CD4-positive, alpha-beta T cell treated with Interleukin-15 for 1 hour (primary cell): ENCODE measurements around the gene ARHGAP11A.
"Not testable (repeated sequence)": the region's sequence is repeated elsewhere in the genome, so short reads cannot be mapped to it uniquely, and the experiment has no call there.

ENCODE experiments used
- DNase-seq: peaks from one replicate; pipeline ENCODE4 v3.0.0-alpha.2; 2020

The ARHGAP11A gene

DNA sequence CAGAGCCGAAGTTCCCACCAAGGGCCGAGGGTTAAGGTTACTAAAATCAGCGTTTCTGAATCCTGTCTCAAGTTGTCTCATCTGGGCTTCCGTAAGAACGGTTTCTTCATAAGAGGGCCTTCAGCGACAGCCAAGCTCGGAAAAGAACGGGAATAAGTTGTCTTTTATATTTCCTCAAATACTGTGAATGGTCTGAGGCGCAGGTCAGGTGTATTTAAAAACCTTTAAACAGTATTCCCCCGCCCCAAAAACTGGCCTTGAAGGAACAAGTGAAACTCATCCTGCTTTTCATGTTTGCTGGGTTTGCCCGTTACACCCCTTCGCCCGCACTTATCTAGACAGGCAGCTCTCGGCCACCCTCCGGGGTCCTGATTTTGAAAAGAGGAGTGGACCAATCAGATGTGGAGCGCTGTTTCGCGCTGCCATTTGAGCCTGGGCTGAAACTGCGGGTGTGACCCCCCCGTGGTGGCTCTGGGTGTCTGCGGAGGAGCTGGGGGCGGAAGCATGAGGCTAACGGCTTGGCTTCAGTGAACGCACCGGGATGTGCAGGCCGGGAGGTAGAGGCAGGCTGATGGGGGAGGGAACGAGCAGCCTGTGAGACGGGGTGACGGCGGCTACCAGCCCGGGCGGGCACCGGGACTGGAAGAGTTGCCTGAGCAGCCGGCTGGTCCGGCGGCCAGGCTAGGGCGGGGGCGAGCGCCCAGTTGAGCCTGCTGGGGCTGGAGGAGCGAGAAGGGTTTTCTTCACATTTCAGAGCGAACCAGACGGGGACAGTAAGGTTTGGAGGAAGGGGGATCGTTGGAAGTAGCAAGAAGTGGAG lies at the start of gene ARHGAP11A:
ARHGAP11A (plus strand) TSS at position 454 of the 820 bp plus-strand sequence. CDS start 708 bp downstream, outside the sequence.
- DNase-seq = peak; percentile 85

- not testable (repeated sequence) for DNase-seq
Observed at GRCh38 chr15:32568988-32569387, 46.3 kb upstream of the ARHGAP11A start.

- DNase-seq = not testable (repeated sequence)
Observed at GRCh38 chr15:32578482-32578881, 36.8 kb upstream of the ARHGAP11A start.

DNA sequence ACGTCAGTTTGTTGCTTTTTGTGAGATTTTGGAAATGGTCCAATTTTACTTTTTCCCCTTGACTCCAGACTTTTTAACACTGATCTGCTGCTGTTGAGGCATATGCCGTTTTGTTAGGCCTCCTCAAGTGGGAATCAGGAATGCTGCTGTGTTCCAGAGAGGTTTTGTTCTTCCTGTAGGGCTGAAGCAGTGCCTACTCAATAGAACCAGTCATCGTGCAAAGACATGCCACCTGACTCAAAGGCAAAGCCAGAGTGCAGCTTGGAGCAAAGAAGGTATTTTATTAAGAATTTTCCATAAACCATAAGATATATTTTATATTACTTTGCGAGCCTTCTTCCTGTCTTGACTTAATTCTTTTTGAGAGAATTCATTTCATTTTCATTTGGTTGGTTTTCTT lies 29.5 kb upstream of the ARHGAP11A start:
- not testable (repeated sequence) for DNase-seq

GRCh38 chr15:32593151-32593550 lies 22.2 kb upstream of the ARHGAP11A start, which contains the start of gene GOLGA8N:
Gene GOLGA8N (plus strand): TSS chr15:32593456.
- not testable (repeated sequence) for DNase-seq

DNA sequence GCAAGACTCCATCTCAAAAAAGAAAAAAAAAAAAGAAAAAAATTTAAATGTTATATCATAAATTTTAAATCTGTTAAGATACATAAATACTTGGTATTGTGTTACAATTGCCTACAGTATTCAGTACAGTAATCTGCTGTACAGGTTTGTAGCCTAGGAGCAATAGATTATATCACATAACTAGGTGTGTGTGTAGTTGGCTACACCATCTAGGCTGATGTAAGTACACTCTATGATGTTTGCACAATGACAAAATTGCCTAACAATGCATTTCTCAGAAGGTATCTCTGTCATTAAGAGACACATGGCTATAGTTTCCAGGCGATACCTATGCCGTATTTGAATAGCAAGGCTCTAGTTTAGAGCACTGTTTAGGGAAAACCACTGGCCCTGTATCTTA lies 5.8 kb upstream of the ARHGAP11A start:
- not testable (repeated sequence) for DNase-seq

GRCh38 chr15:32610719-32611118 lies 4.6 kb upstream of the ARHGAP11A start:
- DNase-seq = not testable (repeated sequence)

DNA sequence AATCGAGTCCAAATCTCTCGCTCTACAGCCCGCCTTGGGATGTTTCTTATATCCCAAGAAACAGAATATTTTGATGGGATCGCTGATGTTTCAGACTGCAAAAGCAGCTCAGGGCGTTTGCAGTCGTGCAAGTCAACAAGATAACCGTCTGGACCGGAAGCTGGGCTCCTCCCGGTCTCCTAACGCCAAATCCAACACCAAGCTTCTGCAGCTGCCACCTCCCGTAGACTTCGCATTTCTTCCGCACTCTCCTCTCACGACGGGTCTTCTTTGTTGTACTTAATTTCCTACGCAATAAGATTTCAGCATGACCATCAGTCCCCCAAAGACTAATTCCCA lies 623 bp upstream of the ARHGAP11A start:
- DNase-seq = not testable (repeated sequence)

DNA sequence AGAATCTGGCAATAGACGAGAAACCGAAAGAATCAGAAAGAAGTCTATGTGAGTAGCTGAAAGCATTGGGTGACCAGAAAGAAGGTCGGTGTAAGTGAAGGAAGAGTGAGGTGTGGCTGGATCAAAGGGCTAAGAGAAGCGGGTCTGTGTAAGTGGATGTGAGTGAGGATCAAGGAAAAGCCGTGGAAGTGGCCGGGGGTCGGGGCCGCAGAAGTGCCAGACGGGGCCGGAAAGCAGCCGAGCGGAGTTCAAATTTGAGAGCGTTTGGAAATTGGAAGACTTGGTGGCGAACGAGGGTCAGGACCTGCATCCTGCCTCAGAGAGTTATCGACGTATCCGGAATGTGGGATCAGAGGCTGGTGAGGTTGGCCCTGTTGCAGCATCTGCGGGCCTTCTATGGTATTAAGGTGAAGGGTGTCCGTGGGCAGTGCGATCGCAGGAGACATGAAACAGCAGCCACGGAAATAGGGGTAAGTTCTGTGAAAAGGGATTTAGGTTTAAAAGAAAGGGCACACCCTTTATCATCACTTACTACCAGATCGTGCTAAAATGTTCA lies 645 bp downstream of the ARHGAP11A start:
- DNase-seq = not testable (repeated sequence)

GRCh38 chr15:32636410-32636809 lies 21.1 kb downstream of the ARHGAP11A start:
- DNase-seq = no peak

DNA sequence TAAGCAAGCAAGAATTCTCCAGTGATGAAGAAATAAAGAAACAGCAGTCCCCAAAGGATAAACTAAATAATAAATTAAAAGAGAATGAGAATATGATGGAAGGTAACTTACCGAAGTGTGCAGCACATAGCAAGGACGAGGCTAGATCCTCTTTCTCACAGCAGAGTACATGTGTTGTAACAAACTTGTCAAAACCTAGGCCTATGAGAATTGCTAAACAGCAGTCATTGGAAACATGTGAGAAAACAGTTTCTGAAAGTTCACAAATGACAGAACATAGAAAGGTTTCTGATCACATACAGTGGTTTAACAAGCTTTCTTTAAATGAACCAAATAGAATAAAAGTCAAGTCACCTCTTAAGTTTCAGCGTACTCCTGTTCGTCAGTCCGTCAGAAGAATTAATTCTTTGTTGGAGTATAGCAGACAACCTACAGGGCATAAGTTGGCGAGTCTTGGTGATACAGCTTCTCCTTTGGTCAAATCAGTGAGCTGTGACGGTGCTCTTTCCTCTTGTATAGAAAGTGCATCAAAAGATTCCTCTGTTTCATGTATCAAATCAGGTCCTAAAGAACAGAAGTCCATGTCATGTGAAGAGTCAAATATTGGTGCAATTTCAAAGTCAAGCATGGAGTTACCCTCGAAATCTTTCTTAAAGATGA lies 21.7 kb downstream of the ARHGAP11A start:
- DNase-seq = no peak

- no peak for DNase-seq
Observed at GRCh38 chr15:32637704-32638103, 22.4 kb downstream of the ARHGAP11A start.

- DNase-seq = no peak
Observed at GRCh38 chr15:32641517-32642059, 26.3 kb downstream of the ARHGAP11A start, which contains the start of gene SCG5. Gene SCG5 (plus strand): TSS chr15:32641710. CDS start chr15:32643593, 1,883 bp downstream.

- no peak for DNase-seq
Observed at GRCh38 chr15:32642667-32643435, 27.5 kb downstream of the ARHGAP11A start.

DNA sequence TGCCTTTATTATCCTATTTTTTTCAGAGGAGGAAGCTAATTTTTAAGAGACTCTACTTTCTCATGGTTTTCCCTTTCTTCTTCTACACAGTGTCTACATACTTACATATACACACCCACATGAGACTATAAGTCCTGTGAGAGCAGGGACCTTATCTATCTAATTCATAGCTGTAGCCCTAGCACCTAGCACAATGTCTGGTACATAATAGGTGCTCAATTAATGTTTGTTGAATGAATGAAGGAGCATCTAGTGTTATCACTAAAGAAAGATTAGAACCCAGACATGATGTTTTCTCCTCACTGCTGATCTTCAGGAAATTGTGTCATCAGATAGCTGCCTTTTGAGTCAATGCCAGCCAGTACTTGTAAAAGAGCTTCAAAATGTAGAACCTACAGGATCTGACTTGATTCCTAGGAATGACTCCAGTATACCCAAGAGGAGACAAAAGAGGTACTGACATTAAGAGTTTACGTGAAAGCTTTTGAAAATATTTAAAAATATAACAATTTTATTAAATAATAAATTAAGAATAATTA lies 28.7 kb downstream of the ARHGAP11A start:
- no peak for DNase-seq

GRCh38 chr15:32646291-32646690 lies 31.0 kb downstream of the ARHGAP11A start:
- no peak for DNase-seq

GRCh38 chr15:32649342-32649741 lies 34.0 kb downstream of the ARHGAP11A start:
- DNase-seq = no peak

DNA sequence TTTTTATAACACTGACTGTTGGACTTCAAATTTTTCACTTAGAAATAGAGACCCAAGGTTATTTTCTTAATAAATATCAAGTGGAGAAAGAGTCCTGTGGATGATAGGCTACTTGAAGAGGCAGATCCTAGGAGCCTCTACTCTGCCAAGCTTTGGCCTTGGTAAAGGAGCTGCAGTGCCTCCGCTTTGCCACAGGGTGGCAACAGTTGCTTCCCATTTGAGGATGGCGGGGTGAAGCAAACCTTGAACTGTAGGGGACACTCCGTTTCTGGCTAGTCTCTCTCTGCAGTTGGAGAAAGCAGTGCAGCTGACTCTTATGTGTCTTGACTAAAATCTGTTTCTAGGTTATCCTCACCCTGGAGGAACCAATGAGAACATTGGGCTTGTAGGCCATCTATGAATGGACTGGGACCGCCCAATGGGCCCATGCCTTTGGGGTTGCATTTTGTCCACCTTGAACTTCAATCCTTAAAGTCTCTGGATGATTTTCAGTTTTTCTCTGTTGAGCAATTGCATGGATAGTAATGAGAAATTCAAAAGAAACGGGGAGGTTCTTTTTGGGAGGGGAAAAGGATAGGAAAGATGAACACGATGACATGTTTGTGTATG lies 36.0 kb downstream of the ARHGAP11A start:
- DNase-seq = peak; percentile 48

DNA sequence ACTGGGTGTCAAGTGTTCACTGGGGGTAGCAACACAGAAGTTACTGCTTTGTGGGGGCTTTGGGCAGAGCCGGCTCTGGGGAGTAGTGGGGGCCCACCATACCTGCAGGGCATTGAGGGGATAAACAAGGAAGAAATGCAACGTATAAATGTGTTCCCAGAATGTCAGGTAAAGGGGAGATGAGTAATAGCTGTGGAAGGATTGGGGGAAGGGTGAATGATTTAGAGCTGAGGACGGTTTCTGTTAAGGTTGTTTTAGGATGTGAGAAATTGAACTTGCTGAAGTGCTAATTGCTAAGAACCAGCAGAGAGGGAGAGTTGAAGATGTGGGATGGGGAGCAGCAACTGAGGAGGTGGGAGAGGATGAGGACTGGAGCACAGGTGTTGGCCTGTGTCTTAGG lies 36.9 kb downstream of the ARHGAP11A start:
- DNase-seq = no peak

- DNase-seq = no peak
Observed at GRCh38 chr15:32656091-32656490, 40.8 kb downstream of the ARHGAP11A start.

DNA sequence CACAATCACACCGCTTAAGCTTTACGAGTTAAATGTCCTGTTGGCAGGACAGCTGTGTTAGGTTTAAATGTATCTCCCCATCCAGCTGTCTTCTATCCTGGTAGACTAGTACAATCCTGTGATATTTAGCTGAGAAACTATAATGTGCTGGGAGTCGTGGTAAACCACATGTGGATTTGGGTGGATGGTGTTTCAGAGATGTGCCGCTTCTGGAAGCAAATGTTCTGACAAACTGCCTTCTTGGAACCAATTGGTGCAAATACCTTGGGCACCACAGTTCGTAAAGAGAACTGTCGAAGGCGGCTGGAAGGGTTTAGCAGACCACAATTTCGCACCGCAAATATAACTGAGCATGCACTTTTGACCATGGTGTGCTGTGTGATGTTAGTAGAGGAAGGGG lies 41.2 kb downstream of the ARHGAP11A start:
- no peak for DNase-seq
